HG02623 (cell line): Measurements from ENCODE around the gene FUT1.
"Not testable (repeated sequence)": the region's sequence is repeated elsewhere in the genome, so short reads cannot be mapped to it uniquely, and the experiment has no call there.

ENCODE experiments used
- ATAC-seq: cut with Tn5 transposase; IDR thresholded peaks from one replicate; pipeline ENCODE4 v1.9.1; 2021; ENCODE audit warnings: moderate library complexity; ENCODE audit not compliant: unreplicated experiment

Gene FUT1

DNA sequence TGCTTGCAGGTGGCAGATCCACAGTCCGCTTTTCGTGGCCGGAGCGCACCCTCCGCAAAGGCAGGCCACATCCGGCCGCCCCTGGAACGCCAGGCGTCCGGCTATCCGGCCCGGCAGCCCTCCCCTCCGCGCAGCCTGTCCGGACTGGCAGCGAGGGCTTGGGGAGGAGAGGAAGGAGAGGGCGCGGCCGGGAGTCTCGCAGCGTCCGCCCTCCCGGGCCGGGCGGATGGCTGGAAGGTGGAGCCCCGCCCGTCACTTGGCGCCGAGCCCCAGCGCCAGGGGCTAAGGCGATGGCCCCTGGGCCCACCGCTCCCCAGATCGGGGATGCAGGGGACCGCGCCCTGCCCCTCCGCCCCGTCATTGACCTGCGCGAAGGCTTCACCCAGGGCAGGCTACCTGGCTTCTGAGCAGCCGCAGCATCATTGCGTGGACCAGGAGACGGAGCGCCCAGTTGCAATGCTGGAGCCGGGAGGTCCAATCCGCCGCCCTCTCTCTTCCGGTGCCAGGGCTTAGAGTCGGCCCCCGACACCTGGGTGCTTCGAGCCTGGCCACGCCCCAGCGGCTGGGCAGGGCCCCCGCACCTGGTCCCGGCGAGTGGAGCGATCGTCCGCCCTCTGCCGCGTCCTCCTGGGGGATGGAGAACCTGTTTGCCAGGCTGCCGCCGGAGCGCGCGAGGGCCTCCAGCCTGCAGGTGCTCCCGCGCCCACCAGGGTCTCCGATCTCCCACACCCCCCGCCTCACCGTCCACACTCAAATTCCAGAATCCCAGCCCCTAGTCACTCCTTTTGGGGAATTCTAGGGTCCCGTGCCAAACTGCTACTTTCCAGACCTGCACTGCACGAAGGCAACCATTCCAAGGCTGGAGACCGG lies at the start of gene FUT1:
Gene FUT1, minus strand, starts transcription at position 146 of the 870 bp plus-strand sequence. CDS start 1,360 bp downstream, outside the sequence.
- no peak for ATAC-seq

DNA sequence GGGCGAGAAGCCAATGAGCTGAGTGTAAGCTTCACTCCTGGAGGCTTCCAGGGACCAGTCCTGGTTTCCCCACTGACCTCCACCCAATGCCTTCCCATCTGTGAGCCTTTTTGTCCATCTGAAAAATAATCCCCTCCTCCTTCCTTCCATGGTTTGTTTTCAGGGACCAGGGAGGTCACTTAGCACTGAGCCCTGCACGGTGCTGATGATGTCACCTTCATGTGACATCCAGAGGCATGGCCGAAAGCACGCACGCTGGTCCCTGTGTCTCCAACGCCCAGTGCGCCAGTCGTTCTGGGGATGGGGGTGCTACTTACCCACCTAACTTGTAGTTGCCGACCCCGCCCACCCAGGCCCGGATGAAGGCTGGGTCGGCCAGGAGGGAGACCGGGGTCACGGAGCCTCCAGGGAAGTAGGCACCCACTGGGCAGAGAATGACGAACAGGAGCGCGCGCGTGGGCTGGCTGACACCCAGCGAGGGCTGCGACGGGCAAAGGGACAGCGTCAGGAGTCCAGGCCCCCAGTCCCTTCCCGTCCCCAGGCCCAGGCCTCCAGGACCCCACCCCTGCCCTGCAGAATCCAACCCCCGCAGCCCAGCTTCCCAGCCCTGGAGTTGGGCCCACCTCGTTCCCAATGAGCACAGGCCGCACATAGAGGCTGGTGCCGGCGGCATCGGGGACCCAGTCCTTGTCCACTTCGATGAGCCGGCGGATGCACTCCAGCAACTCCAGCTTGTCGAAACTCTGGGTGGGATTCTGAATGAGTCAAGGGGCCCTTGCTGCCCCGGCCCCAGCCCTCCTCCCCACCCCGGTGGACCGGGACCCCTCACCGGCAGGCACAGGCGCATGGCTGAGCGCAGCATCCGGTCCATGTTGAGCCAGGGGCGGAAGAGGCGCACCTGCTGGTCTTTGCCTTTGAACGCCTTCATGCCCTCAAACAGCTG lies 47.2 kb upstream of the FUT1 start:
- ATAC-seq, result no peak

DNA sequence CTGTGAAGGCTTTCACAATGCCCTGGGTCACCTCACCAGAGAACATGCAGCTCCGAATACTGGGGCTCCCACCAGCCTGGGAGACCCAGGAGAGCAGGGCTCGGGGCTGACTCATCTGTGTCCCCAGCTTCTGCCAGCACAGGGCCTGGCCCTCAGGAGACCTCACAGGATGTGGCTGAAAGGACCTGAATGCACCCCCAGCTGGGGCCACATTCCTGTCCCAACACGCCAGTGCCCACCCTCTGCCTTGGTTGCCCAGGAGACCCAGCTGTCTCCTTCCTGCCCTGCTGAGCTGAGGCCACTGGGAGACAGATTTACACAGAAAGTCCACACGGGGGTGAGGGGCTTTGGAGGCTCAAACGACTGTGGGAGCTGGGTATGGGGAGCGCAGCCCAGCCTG lies 46.5 kb upstream of the FUT1 start:
- no peak for ATAC-seq

DNA sequence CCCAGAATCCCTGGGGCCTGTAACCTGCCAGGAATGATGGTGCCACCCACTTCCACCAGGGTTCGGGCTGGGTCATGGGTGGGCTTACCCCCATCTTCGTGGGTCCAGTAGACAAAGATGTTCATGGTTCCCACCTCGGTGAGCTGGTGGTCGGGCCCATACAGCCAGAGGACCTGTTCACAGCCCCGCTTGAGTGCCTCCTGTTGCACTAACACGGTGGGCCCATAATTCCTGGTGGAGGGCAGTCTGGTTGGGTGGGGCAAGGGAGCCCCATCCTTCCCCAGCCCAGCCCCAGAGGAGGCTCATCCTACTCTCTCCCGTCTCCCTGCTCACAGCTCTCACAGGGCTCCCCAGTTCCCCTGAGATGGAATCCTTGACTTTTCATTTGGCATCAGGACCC lies 44.7 kb upstream of the FUT1 start:
- ATAC-seq, result no peak

DNA sequence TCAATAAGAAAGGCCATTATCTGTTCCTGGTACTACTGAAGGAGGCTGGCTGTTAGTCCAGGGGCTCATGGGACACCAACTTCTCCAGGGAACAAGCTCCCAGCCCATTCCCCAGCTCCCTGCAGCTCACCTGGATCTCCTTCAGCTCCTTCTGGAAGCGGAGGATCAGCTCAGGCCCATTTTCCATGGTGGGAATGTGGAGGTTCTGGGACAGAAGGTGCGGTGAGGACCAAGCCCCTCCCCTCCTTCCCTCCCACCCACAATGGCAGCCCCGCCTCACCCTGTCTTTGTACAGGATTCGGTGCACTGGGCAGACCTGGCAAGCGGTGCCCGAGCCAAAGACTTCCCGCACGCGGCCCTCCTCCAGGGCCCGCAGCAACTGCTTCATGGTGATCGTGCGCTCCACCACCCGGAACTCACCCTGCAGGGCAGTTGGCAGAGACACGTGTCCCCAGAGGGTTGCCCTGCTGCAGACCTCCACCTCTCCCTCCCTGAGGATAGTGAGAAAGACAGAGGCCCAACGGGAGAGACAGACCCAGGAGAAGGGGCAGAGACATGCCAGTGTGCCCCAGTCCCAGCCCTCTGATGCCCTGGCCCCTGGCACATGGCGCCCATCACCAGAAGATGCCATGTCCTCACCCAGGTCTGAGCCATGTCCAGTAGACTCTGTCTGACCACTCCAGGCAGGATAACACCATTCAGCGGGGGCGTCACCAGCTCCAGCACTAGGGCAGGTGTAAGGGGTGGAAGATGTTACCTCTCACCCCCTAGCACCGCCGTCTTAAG lies 44.0 kb upstream of the FUT1 start:
- ATAC-seq, result no peak

DNA sequence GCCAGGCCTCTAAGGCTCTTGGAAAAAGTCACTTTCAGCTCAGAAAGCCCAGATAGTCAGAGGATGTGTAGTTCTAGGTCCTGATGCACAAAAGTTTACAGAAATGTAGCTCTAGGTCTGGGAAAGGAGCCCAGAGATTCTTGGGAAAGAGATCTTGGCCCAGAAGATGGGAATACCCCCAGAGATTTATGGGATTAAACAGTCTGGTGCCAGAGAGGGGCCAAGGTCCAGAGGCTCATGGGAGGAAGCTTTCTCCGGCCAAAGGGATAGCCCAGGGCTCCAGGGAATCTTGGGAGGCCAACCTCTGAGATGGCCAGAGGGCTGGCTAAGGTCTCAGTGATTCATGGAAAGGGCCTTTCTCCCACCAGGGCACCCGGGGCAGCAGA lies 43.2 kb upstream of the FUT1 start:
- no peak for ATAC-seq

DNA sequence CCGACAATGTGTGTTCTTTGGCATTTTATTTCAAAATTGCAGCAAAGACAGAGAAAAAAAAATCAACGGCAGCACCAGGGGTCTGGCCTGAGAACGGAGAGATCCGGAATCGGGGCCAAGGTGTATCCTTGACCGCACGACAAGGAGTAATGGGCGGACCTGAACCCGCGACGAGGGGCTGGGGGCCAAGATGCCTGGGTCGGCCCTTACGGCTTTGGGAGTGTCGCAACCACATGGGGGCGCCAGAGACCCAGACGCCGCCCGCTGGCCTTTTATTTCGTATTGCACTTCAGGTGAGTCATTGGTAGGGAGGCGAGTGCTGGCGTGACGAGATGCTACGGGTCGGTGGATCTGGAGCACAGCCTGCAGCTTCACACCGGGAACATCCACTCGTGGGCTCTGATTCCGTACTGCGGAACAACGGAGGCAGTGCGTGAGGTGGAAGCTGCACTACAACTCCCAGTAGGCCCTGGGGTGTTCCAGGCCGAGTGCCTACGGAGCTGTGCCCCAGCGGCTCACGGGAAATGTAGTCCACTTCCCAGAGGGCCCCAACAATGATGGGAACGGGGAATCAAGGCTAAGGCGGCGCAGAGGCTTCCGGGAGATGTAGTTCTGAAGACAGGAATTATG lies 42.7 kb upstream of the FUT1 start:
- ATAC-seq, result peak; percentile 55

DNA sequence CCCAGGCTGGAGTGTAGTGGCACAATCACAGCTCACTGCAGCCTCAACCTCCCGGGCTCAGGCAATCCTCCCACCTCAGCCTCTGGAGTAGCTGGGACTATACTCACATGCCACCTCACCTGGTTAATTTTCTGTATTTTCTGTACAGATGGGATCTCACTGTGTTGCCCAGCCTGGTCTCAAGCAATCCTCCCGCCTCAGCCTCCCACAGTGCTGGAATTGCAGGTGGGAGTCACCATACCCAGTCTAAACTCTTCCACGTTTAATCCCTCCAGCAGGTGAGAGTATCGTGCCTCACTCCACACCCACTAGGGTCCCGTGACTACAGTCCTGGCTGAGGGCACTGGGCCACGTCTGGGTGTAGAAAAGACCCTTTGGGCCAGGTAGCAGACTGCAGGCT lies 41.9 kb upstream of the FUT1 start:
- no peak for ATAC-seq

DNA sequence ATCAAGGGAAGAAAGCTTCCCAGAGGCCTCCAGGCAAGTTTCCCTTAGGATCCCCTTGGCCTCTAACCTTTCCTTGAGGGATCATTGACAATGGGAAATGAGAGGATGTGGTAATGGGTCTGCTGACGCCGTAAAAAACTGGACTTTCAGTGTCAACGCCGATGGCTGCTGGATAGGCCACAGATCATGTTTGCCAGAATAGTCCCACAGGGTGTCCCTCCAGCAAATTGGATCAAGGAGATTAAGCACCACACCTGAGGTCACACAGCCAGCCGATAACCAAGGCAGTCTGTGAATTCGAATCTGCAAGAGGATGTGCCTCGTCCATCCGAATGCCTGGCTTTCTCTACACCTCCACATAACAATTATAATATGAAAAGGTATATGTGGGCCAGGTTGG lies 40.8 kb upstream of the FUT1 start:
- ATAC-seq, result no peak

DNA sequence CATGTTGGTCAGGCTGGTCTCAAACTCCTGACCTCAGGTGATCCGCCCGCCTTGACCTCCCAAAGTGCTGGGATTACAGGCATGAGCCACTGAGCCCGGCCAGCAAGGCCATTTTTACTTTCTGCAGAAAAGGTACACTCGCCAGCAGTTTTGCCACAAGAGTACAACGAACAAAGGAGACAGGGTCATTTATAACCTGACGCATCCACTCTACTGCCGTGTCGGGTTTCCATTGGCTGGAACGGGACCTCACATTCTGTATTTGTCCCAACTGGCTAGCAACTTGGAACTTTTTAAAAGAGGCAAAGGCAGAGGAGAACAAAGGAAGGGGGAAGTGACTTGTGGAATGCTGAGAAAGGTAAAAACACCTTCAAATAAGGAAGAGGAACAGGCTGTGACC lies 34.9 kb upstream of the FUT1 start:
- not testable (repeated sequence) for ATAC-seq

DNA sequence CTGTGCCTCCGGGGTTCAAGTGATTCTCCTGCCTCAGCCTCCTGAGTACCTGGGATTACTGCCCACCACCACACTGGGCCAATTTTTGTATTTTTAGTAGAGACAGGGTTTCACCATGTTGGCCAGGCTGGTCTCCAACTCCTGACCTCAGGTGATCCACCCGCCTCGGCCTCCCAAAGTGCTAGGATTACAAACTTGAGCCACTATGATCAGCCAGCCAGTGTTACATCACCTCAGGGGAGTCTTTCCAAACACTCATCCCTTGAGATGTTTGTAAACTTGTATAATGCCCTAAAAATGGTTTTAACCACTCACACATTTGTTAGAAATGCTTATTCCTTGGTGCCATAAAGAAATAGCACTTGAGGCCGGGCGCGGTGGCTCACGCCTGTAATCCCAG lies 34.0 kb upstream of the FUT1 start:
- not testable (repeated sequence) for ATAC-seq

DNA sequence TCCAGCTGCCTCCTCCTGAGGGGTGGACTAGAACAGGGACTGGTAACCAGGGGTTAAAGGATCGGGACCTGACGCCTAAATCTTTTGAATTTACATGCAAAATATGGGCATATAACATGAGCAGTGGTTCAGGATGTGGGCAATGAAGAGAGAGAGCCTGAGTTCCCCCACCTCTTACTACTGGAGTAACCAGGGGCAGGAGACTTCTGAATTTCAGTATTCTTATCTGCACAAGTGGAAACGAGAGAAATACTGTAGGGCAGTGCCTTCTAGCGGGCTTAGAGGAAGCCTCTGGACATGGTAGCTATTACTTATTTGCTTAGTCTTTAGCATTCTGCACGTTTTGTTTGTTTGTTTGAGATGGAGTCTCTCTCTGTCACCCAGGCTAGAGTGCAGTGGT lies 32.1 kb upstream of the FUT1 start:
- no peak for ATAC-seq

DNA sequence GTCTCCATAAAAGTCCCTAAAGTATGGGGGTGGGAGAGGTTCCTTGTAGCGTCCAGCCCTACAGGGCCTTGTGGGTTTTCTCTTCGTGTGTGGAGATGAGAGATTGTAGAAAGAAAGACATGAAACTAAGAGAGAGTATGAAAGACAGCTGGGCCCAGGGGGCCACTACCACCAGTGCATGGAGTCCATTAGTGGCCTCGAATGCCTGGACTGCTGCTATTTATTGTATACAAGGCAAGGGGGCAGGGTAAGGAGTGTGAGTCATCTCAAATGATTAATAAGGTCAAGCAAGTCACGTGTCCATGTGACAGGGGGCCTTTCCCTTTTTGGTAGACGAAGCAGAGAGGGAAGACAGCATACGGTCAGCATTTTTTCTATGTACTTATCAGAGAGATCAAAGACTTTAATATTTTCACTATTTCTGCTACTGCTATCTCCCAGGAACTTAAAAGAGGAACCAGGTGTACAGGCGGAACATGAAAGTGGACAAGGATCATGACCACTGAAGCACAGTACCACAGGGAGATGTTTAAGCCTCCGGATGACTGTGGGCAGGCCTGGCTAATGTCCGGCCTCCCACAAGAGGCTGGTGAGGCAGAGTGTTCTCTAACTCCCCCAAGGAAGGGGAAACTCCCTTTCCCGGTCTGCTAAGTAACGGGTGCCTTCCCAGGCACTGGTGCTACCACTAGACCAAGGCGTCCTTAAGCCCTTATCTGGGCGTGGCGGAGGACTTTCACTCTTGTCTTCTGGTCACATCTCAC lies 28.4 kb upstream of the FUT1 start:
- ATAC-seq, result no peak

DNA sequence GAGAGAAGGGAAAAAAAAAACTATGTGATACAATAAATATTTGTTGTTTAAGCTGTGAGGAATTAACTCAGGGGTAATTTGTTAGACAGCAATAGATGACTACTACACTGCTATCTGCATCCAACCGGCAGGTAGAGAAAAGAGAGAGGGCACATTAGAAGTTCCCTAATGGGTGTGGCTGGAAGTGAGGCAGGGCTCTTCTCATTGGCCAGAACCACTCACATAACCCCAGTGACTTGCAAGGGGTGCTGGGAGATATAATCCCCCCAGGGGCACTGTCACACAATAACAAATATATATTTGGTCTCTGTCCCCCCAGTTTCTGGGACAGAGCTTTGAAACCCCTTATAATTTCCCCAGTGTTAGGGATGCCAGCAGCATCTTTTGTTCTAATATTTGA lies 27.2 kb upstream of the FUT1 start:
- no peak for ATAC-seq

DNA sequence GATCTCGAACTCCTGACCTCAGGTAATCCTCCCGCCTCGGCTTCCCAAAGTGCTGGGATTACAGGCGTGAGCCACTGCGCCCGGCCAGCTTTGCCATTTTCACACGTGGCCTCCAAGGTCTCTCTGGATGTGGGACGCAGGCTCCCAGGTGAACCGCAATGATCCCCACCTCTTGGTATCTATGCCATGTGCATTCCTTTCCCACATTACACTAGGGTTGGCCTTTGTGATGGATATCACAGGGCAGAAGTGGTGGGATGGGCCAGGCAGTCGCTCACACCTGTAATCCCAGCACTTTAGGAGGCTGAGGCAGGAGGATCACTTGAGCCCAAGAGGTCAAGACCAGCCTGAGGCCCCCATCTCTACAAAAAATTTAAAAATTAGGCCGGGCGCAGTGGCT lies 25.3 kb upstream of the FUT1 start:
- no peak for ATAC-seq

DNA sequence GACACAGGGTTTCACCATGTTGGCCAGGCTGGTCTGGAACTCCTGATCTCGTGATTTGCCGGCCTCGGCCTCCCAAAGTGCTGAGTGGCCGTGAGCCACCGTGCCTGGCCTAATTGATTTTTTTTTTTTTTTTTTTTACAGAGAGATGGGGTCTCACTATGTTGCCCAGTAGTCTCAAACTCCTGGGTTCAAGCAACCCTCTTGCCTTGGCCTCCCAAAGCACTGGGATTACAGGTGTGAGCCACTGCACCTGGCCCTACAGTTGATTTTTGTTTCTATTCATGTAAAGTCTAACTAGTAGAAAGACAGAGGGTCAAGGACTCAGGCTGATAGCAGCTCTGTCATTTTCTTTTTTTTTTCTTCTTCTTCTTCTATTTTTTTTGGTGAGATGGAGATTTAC lies 24.7 kb upstream of the FUT1 start:
- ATAC-seq, result no peak

DNA sequence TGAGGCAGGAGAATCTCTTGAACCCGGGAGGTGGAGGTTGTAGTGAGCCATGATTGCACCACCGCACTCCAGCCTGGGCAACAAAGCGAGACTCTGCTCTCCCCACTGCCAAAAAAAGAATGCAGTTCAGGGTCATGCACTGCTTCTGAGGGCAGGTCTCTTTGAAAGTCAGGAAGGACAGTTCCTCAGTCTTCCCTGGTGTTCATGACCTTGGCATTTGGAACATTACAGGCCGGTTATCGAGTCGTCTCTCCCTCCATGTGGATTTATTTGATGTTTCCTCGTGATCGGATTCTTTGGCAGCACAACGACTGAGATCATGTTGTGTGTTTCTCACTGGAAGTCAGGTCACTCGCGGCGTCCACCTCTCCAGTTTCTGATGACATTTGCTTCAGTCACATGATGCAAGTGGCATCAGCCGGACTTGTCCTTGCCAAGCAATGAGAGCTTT lies 20.1 kb upstream of the FUT1 start:
- no peak for ATAC-seq

DNA sequence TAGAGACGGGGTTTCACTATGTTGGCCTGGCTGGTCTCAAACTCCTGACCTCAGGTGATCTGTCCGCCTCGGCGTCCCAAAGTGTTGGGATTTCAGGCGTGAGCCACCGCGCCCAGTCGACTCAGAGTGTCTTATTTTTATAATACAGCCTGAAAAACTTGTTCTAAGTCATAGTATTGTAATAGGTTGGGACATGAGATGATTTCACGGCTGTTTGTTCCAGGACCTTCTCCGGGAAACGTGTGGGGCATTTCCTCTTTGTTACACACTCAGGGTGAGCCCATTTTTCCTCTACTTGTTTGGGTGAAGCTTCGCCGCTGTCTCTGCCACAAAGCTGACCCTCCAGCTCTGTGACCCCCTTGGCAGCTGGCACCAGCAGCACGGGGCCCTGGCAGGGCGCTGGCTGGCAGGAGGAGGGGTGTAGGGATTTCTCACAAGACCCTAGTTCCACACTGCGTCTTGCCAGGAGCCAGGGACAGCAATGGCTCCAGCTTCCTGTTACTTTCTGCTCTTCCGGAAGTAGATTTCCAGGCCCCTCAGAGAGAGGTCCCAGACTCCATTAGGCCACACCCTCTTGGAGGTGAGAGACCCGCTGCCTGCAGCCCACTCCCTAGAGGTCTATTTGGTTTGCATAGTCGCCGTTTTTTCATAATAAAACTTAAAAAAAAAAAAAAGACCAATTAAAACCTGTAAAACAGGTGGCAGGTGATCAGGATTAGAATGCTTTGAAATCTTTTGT lies 18.5 kb upstream of the FUT1 start:
- ATAC-seq, result no peak

DNA sequence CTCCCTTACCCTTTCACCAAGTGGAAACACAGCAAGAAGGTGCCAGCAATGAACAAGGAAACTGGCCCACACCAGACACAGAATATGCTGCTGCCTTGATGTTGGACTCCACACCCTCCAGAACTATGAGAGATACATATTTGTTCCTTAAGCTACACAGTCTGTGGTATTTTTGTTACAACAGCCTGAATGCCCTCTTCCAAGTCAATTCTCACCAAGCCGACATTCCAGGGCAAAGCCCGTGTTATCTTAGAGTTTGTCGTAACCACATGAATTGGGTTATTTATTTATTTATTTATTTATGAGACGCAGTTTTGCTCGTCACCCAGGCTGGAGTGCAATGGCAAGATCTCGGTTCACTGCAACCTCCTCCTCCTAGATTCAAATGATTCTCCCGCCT lies 17.8 kb upstream of the FUT1 start:
- ATAC-seq, result no peak
